PFSK-1 (cell line): ENCODE results near the gene ZNF566.

Experiments
- FOXP2 ChIP-seq: optimal IDR thresholded peaks from 2 replicates; pipeline ENCODE3; 2011; ENCODE audit warnings: borderline replicate concordance, control low read depth, inconsistent platforms; ENCODE audit not compliant: insufficient read depth; ENCODE audit errors: extremely low read length, extremely low read depth
- POLR2AphosphoS5 ChIP-seq: IDR thresholded peaks from 2 replicates; pipeline ENCODE4 v1.6.1; 2012; ENCODE audit warnings: low read depth, mild to moderate bottlenecking, control low read depth, low read length, moderate library complexity
- REST ChIP-seq, 2 experiments: IDR thresholded peaks; 2 replicates each; pipeline versions ENCODE4 v1.6.1 to v1.8.0; 2011 to 2012; ENCODE audit warnings: low read depth in 2 of 2, low read length in 2 of 2, control low read depth in 1 of 2, inconsistent platforms in 1 of 2, mild to moderate bottlenecking in 1 of 2, moderate library complexity in 1 of 2; ENCODE audit not compliant: insufficient read depth in 1 of 2
- SIN3A ChIP-seq: IDR thresholded peaks from 2 replicates; pipeline ENCODE4 v1.6.1; 2012; ENCODE audit warnings: mild to moderate bottlenecking, low read length, moderate library complexity, borderline replicate concordance; ENCODE audit not compliant: insufficient read depth
- TAF1 ChIP-seq: IDR thresholded peaks from 2 replicates; pipeline ENCODE4 v1.6.1; 2012; ENCODE audit warnings: low read length, control low read depth, borderline replicate concordance; ENCODE audit not compliant: insufficient read depth

Gene ZNF566

GRCh38 chr19:36417752-36418286 is 71.5 kb downstream of the ZNF566 start:
- TF ChIP-seq FOXP2 (no peak), SIN3A (no peak), TAF1 (no peak), POLR2AphosphoS5 (no peak)

- TF ChIP-seq TAF1 (no peak), REST (IDR thresholded peaks at IDR 0.05; ENCODE audit: insufficient read depth in 1 of 2, low read depth in 2 of 2, low read length in 2 of 2) (no peak), POLR2AphosphoS5 (no peak), FOXP2 (no peak), SIN3A (no peak)
These were observed 79.5 kb downstream of the ZNF566 start for GRCh38 chr19:36409841-36410240.

- TF ChIP-seq TAF1 (no peak), FOXP2 (no peak), SIN3A (no peak), POLR2AphosphoS5 (no peak), REST (IDR thresholded peaks at IDR 0.05; ENCODE audit: insufficient read depth in 1 of 2, low read depth in 2 of 2, low read length in 2 of 2) (no peak)
These were observed 81.3 kb downstream of the ZNF566 start for GRCh38 chr19:36408101-36408500.

GRCh38 chr19:36404498-36404897 is 84.9 kb downstream of the ZNF566 start:
- TF ChIP-seq REST (IDR thresholded peaks at IDR 0.05; ENCODE audit: insufficient read depth in 1 of 2, low read depth in 2 of 2, low read length in 2 of 2) (no peak), SIN3A (no peak), FOXP2 (no peak), POLR2AphosphoS5 (no peak), TAF1 (no peak)

- TF ChIP-seq SIN3A (no peak), POLR2AphosphoS5 (no peak), TAF1 (no peak), FOXP2 (no peak), REST (IDR thresholded peaks at IDR 0.05; ENCODE audit: insufficient read depth in 1 of 2, low read depth in 2 of 2, low read length in 2 of 2) (no peak)
These were observed 87.9 kb downstream of the ZNF566 start for GRCh38 chr19:36401475-36401874.
